ENCODE results near the gene CCDC102B.

Gene CCDC102B

DNA sequence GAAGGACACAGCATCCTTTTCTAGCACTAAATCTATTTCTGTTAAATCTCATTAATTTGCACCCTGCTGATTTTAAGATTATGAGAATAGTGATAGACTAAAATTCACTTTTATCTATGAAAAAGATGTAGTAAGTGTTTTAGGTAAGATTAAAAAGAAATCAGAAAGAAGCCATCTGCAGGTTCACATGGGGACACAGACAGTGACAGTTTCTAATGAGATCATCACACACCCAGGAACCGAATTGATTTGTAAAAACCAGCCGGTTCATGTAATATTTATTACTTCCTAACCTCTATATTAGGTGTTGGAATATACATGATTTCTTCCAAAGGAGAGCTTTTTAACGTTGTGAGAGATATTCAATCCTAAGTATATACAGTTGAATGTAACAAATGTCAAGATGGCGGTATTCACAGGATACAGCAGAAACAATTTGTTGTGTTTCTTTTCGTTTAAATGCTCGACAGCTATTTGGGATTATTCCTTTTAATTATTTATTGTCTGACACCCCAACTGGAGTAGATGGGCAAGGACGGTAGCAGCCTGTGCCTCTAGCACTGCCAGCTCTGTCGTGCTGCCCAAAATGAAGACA is 223.4 kb downstream of the CCDC102B start:
- Mint-ChIP-seq H3K9me3 (no peaks in the 10 kb centered on the region), H3K36me3 (no peaks in the 10 kb centered on the region), H3K27me3 (no peaks in the 10 kb centered on the region), H3K27ac (no peak overlapping the region), H3K4me1 (no peaks in the 10 kb centered on the region), H3K4me3 (no peak overlapping the region)

- Mint-ChIP-seq H3K27ac (no peak overlapping the region), H3K4me3 (no peak overlapping the region), H3K4me1 (no peaks in the 10 kb centered on the region), H3K36me3 (no peaks in the 10 kb centered on the region), H3K27me3 (no peaks in the 10 kb centered on the region), H3K9me3 (no peaks in the 10 kb centered on the region)
Measured at GRCh38 chr18:69022426-69022825, 224.5 kb downstream of the CCDC102B start.

DNA sequence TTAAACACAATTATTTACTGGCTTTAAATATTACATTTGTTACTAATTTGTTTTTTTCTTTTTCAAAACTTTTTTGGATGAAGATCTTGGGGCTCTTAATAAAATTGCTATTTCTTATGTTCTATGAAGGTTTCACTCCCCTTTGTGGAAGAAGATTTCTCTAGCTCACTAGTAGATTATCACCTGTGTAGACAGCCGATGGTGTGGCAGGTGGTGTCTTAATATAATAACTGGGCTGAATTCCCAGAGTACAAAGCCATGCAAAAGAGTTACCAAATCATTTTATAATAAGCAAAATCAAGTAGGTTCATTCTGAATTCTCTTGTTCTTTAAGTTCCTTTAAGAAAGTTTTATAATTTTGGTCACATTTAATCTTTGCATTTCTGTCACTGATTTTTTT is 233.7 kb downstream of the CCDC102B start:
- no peaks in the 10 kb centered on the region for H3K9me3 Mint-ChIP-seq
- H3K4me3 Mint-ChIP-seq = no peak overlapping the region
- no peak overlapping the region for H3K27ac Mint-ChIP-seq
- no peaks in the 10 kb centered on the region for H3K27me3 Mint-ChIP-seq
- H3K36me3 Mint-ChIP-seq = no peaks in the 10 kb centered on the region
- H3K4me1 Mint-ChIP-seq = no peaks in the 10 kb centered on the region

DNA sequence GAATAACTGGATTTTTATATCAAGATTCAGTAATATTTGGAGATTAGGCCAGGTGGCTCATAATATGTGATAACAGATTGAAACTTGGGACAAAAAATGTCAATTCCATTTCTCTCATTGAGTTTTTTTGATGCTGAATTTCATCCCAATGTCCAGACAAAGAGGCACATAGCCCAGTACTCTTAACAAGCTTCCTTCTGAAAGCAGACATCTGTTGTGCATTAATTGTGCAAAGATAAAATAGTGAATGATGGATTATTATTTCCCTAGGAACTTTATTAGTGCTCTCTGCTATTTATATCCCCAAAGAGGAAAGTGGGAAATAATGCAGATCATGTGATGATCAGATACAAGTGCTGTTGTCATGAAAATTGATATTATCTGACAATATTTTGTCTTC is 234.1 kb downstream of the CCDC102B start:
- Mint-ChIP-seq H3K4me1 (no peaks in the 10 kb centered on the region), H3K4me3 (no peak overlapping the region), H3K36me3 (no peaks in the 10 kb centered on the region), H3K9me3 (no peaks in the 10 kb centered on the region), H3K27me3 (no peaks in the 10 kb centered on the region), H3K27ac (no peak overlapping the region)

GRCh38 chr18:69035756-69036155 is 237.9 kb downstream of the CCDC102B start:
- Mint-ChIP-seq H3K4me1 (no peaks in the 10 kb centered on the region), H3K27me3 (no peaks in the 10 kb centered on the region), H3K9me3 (no peaks in the 10 kb centered on the region), H3K4me3 (no peak overlapping the region), H3K27ac (no peak overlapping the region), H3K36me3 (no peaks in the 10 kb centered on the region)

DNA sequence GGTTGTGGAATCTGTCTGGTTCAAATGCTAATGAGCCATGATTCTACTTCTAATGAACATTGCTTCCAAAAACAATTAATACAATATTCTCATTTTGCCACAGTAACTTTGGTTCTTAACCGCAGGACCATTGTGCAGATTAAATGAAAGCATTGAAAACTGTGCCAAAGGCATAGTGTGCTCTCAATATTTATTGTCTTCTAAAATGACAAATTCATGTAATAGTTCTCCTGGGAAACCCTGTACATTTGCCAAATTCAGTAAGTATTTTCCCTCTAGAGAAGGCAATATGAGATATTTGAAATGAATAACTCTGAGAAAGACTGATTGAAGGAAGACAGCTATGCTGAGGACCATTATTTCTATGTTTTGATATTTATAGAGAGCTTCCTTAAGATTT is 246.3 kb downstream of the CCDC102B start:
- no peaks in the 10 kb centered on the region for H3K27me3 Mint-ChIP-seq
- H3K36me3 Mint-ChIP-seq = no peaks in the 10 kb centered on the region
- H3K4me1 Mint-ChIP-seq = no peaks in the 10 kb centered on the region
- no peak overlapping the region for H3K4me3 Mint-ChIP-seq
- H3K27ac Mint-ChIP-seq = no peak overlapping the region
- no peaks in the 10 kb centered on the region for H3K9me3 Mint-ChIP-seq

DNA sequence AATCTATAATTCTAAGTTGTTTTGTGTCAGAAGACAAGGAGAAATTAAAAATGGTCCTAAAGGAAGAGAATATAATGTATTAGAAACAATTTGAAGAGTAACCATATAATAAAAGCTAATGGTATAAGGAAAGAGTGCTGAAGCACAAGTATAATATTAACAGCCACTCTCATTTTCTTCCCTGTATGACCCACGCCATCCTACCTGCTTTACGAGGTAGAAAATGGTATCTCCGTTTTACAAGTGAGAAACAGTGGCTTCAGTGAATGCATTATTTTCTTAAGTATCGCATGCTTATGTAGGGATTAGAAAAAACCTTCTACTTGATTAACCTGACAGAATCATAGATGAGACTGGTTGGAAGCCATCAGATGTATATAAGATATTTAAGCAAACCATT is 266.2 kb downstream of the CCDC102B start:
- Mint-ChIP-seq H3K9me3 (no peaks in the 10 kb centered on the region), H3K4me1 (no peaks in the 10 kb centered on the region), H3K27ac (no peak overlapping the region), H3K27me3 (no peaks in the 10 kb centered on the region), H3K36me3 (no peaks in the 10 kb centered on the region), H3K4me3 (no peak overlapping the region)

GRCh38 chr18:69067048-69067447 is 269.2 kb downstream of the CCDC102B start:
- no peaks in the 10 kb centered on the region for H3K9me3 Mint-ChIP-seq
- no peaks in the 10 kb centered on the region for H3K4me1 Mint-ChIP-seq
- H3K27me3 Mint-ChIP-seq = no peaks in the 10 kb centered on the region
- H3K36me3 Mint-ChIP-seq = no peaks in the 10 kb centered on the region
- no peak overlapping the region for H3K27ac Mint-ChIP-seq
- H3K4me3 Mint-ChIP-seq = no peak overlapping the region

- Mint-ChIP-seq H3K36me3 (no peaks in the 10 kb centered on the region), H3K9me3 (no peaks in the 10 kb centered on the region), H3K27ac (no peak overlapping the region), H3K27me3 (no peaks in the 10 kb centered on the region), H3K4me3 (no peak overlapping the region), H3K4me1 (no peaks in the 10 kb centered on the region)
Measured at GRCh38 chr18:69071680-69072079, 273.8 kb downstream of the CCDC102B start.

- Mint-ChIP-seq H3K4me1 (no peaks in the 10 kb centered on the region), H3K36me3 (no peaks in the 10 kb centered on the region), H3K9me3 (no peaks in the 10 kb centered on the region), H3K27me3 (no peaks in the 10 kb centered on the region), H3K4me3 (no peak overlapping the region), H3K27ac (no peak overlapping the region)
Measured at GRCh38 chr18:69081846-69082245, 284.0 kb downstream of the CCDC102B start.

DNA sequence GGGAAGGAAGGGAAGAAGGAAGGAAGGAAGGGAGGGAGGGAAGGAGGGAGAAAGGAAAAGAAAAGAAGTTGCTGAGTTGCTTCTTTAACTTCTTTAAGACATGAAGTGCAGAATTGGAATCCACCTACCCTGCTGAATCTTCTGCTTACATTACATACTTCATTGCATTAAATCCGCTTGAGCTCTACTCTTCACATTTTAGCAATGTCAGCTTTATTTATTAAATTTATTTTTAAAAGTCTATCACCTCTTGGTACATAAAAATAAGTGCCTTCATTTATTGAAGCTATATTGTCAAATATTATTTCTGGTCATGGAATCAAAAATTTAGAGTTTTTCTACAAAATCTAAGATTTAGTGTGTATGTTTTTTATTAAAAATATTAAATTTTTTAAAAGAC is 284.6 kb downstream of the CCDC102B start:
- Mint-ChIP-seq H3K27ac (no peak overlapping the region), H3K4me3 (no peak overlapping the region), H3K27me3 (no peaks in the 10 kb centered on the region), H3K36me3 (no peaks in the 10 kb centered on the region), H3K4me1 (no peaks in the 10 kb centered on the region), H3K9me3 (no peaks in the 10 kb centered on the region)

DNA sequence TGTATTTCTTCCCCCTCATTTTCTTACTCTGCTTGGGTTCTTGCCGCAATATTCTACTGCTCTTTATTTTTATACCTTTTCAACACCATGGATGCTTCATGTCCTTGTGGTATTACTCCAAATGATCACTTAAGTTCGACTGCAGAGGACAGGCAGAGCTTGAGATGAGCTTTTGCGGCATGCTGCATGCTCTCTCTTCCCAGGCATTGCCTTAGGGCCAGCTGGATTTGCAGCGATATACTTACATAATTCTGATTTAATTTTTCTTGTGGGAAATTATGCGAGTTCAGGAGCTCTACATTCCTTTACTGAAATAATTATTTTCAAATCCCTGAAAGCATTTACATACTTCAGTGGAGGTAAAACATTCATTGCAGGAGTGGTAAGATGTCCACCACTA is 288.1 kb downstream of the CCDC102B start:
- H3K4me1 Mint-ChIP-seq = no peaks in the 10 kb centered on the region
- no peaks in the 10 kb centered on the region for H3K36me3 Mint-ChIP-seq

DNA sequence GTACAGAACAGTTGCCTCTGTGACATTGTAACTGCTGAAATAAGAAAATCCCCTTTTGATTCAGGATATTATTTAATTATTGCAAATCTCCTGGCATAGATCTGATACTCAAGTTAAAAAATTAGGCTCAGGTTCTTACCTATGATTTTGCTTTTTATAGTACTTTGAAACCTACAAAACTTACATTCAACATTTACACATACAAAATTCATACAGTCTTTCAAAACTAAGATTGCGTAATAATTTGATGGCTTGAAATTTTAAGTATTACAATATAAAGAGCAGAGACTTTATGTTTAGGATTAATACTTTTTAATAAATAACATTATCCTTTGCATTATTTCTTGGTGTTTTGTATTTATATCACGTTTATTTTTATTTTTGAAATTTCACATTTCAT is 291.1 kb downstream of the CCDC102B start:
- no peaks in the 10 kb centered on the region for H3K27me3 Mint-ChIP-seq
- no peak overlapping the region for H3K27ac Mint-ChIP-seq
- H3K4me3 Mint-ChIP-seq = no peak overlapping the region
- no peaks in the 10 kb centered on the region for H3K4me1 Mint-ChIP-seq
- H3K9me3 Mint-ChIP-seq = no peaks in the 10 kb centered on the region
- no peaks in the 10 kb centered on the region for H3K36me3 Mint-ChIP-seq

More for the DNA sequence above, 288.1 kb downstream of the CCDC102B start:
- Mint-ChIP-seq H3K27me3 (no peaks in the 10 kb centered on the region), H3K4me3 (no peak overlapping the region), H3K27ac (no peak overlapping the region), H3K9me3 (no peaks in the 10 kb centered on the region)

DNA sequence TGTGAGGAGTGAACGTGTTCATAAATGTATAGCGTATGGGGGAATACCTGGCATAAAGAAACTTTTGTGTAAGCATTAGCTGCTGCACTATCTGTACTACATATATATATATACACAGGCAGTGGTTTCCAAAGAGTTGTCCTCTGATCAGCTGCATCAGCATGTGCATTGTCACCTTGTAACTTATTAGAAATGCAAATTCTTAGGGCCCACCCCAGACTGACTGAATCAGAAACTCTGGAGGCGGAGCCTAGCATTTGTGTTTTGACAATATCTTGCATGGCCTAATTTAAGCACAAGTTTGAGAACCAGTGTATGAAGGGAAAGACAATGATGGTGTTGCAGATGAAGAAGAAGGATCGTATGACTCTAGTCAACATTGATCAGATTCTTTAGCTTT is 299.5 kb downstream of the CCDC102B start:
- no peaks in the 10 kb centered on the region for H3K9me3 Mint-ChIP-seq
- H3K4me1 Mint-ChIP-seq = no peaks in the 10 kb centered on the region
- H3K4me3 Mint-ChIP-seq = no peak overlapping the region
- no peaks in the 10 kb centered on the region for H3K27me3 Mint-ChIP-seq
- no peaks in the 10 kb centered on the region for H3K36me3 Mint-ChIP-seq
- H3K27ac Mint-ChIP-seq = no peak overlapping the region

DNA sequence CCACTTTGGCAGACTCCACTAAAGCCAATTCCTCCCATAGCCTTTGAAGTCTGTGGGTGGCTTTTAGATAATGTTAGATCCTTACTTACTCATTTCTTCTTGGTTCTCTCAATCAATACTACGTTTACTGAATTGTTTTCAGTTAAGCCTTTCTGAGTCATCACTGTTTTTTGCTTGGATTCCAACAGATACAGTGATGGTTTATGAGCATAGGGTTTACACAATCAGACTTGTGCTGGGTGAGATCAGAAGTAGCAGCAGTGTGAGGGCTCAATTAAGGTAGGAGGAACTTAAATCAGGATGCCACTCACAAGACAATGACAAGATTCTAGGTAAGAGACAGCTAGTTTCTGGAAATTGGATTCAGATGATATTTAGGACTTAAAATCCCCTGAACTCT is 305.1 kb downstream of the CCDC102B start:
- H3K27ac Mint-ChIP-seq = no peak overlapping the region
- no peaks in the 10 kb centered on the region for H3K9me3 Mint-ChIP-seq
- no peak overlapping the region for H3K4me3 Mint-ChIP-seq
- no peaks in the 10 kb centered on the region for H3K27me3 Mint-ChIP-seq
- H3K36me3 Mint-ChIP-seq = no peaks in the 10 kb centered on the region
- H3K4me1 Mint-ChIP-seq = no peaks in the 10 kb centered on the region
